ENCODE data around the gene SPACA7. TPM values are rescaled to one million over a fixed set of nuclear protein-coding genes. Genes with fewer than 3 reads are reported as not detected.

The SPACA7 gene
- total RNA-seq, 4 donors from 2014 or later, result not detected

DNA sequence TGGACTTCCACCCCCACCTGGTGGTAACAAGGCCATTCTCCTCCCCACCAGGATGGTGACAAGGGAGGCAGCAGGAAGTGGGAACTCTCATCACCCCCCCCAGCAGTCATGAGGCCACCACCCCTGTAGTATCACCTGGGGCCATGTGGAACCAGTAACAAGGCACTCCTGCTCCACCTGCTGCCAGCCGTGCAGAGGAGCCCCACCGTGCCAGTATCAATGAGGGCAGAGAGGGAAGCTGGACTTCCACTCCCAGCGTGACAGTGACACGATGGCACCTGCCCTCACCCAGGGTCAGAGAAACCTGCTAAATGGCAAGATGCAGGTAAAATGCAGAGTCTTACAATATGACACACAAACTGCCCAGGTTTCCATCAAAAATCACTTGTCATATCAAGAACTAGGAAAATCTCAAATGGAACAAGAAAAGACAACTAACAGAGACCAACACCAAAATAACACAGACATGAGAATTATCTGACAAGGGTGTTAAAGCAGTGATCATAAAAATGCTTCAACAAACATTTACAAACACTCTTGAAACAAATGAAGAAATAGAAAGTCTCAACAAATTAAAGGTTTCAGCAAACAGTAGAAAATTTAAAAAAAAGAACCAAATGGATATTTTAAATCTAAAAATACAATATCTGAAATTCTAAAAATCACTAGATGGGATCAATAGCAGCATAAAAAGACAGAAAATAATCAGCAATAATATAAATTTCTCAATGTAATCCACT, 9.1 kb upstream of the SPACA7 start:
- H3K36me3 ChIP-seq, result no peaks in the 10 kb centered on the region

DNA sequence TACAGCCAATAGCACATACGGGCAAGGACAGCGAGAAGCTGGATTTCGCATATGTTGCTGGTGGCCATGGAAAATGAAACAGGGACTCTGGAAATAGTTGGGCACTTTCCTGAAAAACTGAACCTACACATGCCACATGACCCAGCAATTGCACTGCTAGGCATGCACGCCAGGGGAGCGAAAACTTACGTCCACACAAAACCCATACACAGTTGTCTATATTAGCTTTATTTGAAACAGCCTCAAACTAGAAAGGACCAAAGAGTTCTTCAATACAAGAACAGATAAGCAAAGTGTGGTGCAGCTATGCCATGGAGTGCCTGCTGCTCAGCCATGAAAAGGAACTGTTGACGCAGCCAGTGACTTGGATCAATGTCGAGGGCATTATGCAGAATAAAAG, 7.3 kb upstream of the SPACA7 start:
- DNase-seq, result no peak
- Histone ChIP-seq H3K36me3 (no peaks in the 10 kb centered on the region), H3K4me1 (no peaks in the 10 kb centered on the region), H3K27ac (no peak overlapping the region), H3K27me3 (no peaks in the 10 kb centered on the region), H3K9me3 (no peaks in the 10 kb centered on the region), H3K4me3 (no peak overlapping the region)
- TF ChIP-seq POLR2A (IDR thresholded peaks at IDR 0.05), result no peak
- TF ChIP-seq, protein P1, sequence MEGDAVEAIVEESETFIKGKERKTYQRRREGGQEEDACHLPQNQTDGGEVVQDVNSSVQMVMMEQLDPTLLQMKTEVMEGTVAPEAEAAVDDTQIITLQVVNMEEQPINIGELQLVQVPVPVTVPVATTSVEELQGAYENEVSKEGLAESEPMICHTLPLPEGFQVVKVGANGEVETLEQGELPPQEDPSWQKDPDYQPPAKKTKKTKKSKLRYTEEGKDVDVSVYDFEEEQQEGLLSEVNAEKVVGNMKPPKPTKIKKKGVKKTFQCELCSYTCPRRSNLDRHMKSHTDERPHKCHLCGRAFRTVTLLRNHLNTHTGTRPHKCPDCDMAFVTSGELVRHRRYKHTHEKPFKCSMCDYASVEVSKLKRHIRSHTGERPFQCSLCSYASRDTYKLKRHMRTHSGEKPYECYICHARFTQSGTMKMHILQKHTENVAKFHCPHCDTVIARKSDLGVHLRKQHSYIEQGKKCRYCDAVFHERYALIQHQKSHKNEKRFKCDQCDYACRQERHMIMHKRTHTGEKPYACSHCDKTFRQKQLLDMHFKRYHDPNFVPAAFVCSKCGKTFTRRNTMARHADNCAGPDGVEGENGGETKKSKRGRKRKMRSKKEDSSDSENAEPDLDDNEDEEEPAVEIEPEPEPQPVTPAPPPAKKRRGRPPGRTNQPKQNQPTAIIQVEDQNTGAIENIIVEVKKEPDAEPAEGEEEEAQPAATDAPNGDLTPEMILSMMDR (IDR thresholded peaks at IDR 0.05), result no peak
- intact Hi-C loops (cut with DNase I; ENCODE audit: low total_unique reads), result no loop called here

More for the DNA sequence above, 9.1 kb upstream of the SPACA7 start:
- Histone ChIP-seq H3K27me3 (no peaks in the 10 kb centered on the region), H3K4me1 (no peaks in the 10 kb centered on the region), H3K4me3 (no peak overlapping the region), H3K9me3 (no peaks in the 10 kb centered on the region), H3K27ac (no peak overlapping the region)
- intact Hi-C loops (cut with DNase I; ENCODE audit: low total_unique reads), result no loop called here
- TF ChIP-seq POLR2A (IDR thresholded peaks at IDR 0.05), result no peak
- TF ChIP-seq, protein P1 (IDR thresholded peaks at IDR 0.05), result no peak
- no peak for DNase-seq

DNA sequence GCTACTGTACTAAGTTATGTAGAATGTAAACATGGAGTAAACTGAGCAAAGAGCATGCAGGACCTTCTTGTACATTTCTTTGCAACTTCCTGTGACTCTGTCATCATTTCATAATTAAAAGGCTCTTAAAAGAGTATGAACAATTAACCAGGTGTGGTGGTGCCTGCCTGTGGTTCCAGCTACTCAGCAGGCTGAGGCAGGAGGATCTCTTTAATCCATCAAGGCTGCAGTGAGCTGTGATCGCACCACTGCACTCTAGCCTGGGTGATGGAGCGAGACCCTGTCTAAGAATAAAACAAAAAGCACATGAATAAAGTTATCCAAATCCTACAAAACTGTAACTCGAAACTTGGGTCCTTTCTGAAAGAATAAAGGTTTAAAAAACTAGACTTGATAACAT, 5.8 kb upstream of the SPACA7 start:
- Histone ChIP-seq H3K27me3 (no peaks in the 10 kb centered on the region), H3K4me1 (no peaks in the 10 kb centered on the region)
- TF ChIP-seq POLR2A (IDR thresholded peaks at IDR 0.05), result no peak
- TF ChIP-seq, protein P1 (IDR thresholded peaks at IDR 0.05), result no peak

DNA sequence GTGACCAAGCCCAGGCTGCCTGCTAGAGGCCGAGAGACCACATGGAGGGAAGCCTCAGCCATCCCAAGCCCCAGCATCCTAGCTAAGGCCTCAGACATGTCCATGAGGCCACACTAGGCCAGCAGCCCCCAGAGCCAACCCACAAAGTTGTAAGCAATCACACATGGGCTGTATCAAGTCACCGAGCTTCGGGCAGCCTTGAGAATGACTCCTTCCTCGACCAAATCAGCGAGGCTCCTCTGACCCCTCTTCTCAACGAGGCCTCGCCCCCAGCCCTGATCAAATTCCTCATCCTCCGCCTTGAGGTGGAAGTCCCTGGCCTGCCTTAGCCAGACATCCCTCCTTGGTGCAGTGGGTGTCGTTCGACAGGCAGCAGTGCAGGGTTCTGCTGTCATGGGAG, 1.9 kb upstream of the SPACA7 start:
- intact Hi-C loops (cut with DNase I; ENCODE audit: low total_unique reads), result no loop called here
- no peak for DNase-seq

More for the DNA sequence above, 5.8 kb upstream of the SPACA7 start:
- Histone ChIP-seq H3K36me3 (no peaks in the 10 kb centered on the region), H3K4me3 (no peak overlapping the region), H3K27ac (no peak overlapping the region), H3K9me3 (no peaks in the 10 kb centered on the region)
- no peak for DNase-seq
- intact Hi-C loops (cut with DNase I; ENCODE audit: low total_unique reads), result no loop called here

DNA sequence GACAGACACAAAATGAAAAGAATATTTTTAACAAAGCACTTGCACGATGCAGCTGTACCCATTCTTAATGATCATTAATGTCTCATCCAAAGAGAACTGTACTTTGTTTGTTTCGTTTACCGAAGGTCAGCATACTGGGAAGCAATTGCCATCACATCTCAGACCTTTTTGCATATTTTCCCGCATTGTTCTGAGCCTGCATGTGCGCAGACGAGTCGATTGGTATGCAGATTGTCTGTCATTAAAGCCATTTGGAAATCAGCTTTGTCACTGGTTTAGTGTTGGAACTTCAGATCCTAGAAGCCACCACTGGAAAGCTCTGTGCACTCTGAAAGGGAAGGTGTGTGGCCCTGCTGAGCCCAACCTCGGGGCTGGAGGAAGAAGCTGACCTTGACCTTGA, 15.6 kb downstream of the SPACA7 start:
- intact Hi-C loops (cut with DNase I; ENCODE audit: low total_unique reads), result no loop called here
- DNase-seq, result no peak
- Histone ChIP-seq H3K27me3 (no peaks in the 10 kb centered on the region), H3K36me3 (no peaks in the 10 kb centered on the region), H3K4me1 (no peaks in the 10 kb centered on the region), H3K9me3 (no peaks in the 10 kb centered on the region), H3K4me3 (no peak overlapping the region), H3K27ac (no peak overlapping the region)
- TF ChIP-seq, protein P1 (IDR thresholded peaks at IDR 0.05), result no peak
- TF ChIP-seq POLR2A (IDR thresholded peaks at IDR 0.05), result no peak

More for the DNA sequence above, 1.9 kb upstream of the SPACA7 start:
- Histone ChIP-seq H3K27me3 (no peaks in the 10 kb centered on the region), H3K27ac (no peak overlapping the region), H3K36me3 (no peaks in the 10 kb centered on the region), H3K9me3 (no peaks in the 10 kb centered on the region), H3K4me3 (no peak overlapping the region), H3K4me1 (no peaks in the 10 kb centered on the region)
- TF ChIP-seq, protein P1 (IDR thresholded peaks at IDR 0.05), result no peak
- TF ChIP-seq POLR2A (IDR thresholded peaks at IDR 0.05), result no peak

Data from uterus (tissue), 4 donors.